HG03520 (cell line): ENCODE data around the gene NTSR1.

Source experiments
- ATAC-seq: cut with Tn5 transposase; IDR thresholded peaks from one replicate; pipeline ENCODE4 v1.9.1; 2021; ENCODE audit warnings: mild to moderate bottlenecking, moderate library complexity; ENCODE audit not compliant: unreplicated experiment

The NTSR1 gene

GRCh38 chr20:62692801-62693523, 15.7 kb upstream of the NTSR1 start:
- no peak for ATAC-seq

GRCh38 chr20:62693524-62693922, 15.1 kb upstream of the NTSR1 start:
- ATAC-seq: no peak

DNA sequence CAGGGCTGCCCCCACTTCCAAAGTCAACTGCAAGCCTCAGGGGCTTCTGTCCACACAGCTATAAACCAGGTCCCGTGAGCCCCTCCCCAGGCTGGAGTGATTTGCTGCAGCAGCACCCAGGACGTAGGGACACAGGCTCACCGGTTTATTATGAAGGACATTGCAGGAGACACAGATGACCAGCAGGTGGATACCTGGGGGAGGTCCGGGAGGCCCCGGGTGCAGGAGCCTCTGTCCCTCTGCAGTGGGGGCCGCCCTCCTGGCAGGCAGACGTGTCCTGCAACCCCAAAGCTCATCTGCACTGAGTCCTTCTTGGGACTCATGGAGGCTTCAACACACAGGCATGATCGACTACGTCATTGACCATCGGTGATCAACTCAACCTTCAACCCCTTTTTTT, 14.5 kb upstream of the NTSR1 start:
- ATAC-seq: no peak

- ATAC-seq: no peak
Observed at GRCh38 chr20:62694868-62695267, 13.8 kb upstream of the NTSR1 start.

GRCh38 chr20:62695448-62696414, 12.9 kb upstream of the NTSR1 start:
- no peak for ATAC-seq

GRCh38 chr20:62696434-62696957, 12.1 kb upstream of the NTSR1 start:
- no peak for ATAC-seq

- no peak for ATAC-seq
Observed at GRCh38 chr20:62696989-62697388, 11.6 kb upstream of the NTSR1 start.

DNA sequence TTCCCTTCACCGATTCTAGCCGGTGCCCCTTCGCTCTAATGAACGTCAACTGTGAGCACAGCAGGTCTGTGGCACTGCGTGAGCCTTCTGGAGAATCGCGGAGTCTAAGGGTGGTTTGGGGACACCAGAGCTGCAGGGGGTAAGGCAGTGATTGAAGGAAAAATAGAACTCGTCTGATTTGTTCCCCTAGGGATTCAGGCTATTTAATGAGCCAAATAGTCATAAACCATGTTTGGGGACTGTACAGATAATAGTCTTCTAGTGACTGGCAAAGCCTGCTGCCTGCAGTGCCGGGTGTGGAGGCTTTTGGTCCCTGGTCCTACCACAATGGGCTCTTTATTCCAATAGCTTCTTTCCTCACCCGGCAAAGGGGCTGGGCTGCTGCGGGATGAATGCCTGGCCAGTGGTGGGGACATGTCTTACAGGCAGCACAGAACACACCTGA, 11.1 kb upstream of the NTSR1 start:
- ATAC-seq: no peak

GRCh38 chr20:62698231-62698630, 10.4 kb upstream of the NTSR1 start:
- ATAC-seq: no peak

GRCh38 chr20:62699296-62699695, 9.3 kb upstream of the NTSR1 start:
- no peak for ATAC-seq

DNA sequence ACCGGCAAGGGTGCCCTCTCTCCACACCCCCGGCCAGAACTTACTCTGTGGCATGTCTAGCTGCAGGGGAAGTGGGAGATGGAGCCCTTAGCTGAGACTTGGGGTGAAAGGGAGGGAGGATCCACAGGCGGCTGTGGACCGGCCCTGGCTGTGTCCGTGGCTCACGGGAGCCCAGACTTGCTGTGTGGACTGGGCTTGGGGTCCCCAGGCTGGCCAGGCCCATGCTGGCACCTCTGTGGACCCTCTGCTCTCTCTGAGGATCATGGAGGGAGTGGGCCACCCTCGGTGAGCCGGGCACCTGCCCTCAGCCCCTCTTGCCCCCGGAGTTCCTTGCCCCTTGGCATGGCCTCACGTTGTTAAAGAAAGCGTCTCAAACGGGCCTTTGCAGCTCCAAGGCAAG, 8.9 kb upstream of the NTSR1 start:
- ATAC-seq: no peak

GRCh38 chr20:62700261-62700930, 8.2 kb upstream of the NTSR1 start:
- ATAC-seq: no peak

DNA sequence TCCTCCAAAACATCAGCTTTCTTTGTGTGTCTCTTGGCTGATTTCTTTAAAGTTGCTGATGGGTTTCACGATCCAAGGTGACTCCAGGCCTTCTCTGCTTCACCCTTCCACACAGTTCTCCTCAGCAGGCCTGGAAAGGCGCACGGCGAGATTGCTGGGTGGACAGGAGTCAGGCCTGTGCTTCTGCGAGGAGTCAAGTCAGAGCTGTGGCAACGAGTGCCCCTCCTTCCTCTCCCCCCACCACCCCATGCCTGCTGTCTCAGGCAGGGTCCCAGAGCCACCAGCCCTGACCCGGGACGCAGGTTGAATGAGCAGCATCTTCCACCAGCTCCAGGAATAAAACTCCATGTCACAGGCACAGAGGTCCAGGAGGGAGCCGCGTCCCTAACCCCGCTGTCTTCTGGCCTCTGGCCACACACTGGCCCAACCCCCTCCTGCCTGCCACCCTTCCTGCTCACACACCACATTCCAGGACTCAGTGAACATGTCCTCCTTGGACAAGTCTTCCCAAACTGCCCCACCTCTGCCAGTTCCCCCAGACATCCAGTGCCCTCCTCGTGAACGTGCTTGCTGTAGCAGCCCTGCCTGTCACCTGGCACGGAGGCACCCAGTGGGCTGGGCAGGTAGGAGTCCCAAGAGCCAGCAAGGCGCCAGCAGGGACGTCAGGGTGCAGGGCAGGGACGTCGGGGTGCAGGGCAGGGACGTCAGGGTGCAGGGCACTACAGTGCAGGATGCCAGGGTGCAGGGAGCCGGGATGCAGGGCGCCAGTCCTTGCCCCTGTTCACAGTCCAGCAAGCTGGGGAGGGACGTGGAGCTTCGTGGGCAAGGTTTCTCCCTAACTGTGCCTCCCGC, 7.2 kb upstream of the NTSR1 start:
- ATAC-seq: no peak

DNA sequence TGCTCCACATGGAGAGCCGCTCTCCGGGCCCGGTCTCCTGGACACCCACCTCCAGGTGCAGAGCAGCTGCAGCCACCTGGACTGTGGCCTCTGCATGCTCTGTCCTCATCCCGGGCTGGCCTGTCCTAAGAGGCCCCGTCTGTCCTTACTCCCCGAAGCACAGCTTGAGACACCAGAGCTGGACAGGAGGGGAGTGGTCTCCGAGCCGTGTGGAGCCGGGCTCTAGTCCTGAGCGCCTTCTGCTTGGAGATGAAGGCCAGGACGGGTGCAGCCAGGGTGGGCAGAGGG, 6.7 kb upstream of the NTSR1 start:
- ATAC-seq: no peak

DNA sequence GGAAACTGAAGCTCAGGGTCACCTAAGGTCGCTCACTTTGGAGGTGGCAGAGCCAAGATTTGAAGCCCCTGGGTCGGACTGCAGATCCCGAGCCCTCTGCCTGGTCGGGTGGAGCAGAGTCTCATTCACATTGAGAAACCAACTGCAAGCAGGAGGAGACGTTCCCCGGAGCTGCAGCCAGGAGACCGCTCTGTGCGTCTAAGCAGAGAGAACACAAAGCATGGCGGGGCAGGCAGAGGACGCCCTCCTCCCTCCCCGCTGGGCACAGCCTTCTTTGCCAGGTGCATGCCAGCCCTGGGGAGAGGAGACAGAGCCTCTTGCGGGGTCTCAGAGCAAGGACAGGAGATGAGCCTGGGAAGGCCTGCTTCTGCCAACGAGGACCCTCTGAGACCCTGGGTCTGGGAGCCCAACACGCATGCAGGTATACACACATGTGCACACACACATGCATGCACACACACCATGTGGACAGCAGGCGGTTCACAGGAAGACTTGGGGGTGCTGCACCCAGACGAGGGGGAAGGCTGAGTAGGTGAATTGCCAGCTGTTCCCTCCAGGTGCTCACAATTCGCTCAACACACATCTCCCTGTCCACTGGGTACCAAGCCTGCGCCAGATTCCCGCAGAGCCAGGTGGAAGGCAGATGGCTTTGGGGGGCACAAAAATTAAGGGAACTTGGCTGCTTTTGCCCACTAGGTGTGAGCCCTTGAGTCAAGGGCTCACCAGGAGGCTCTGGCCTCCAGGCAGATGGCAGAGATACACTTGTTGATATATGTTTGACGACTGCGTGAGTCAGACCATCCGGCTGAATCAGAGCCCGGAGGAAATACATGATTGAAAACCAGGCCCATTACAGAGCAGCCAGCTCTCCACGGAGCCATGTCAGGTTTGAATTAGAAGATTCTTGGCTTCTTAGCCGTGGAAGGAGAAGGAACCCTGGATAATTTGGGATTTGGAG, 5.5 kb upstream of the NTSR1 start:
- no peak for ATAC-seq

GRCh38 chr20:62703853-62704228, 4.8 kb upstream of the NTSR1 start:
- no peak for ATAC-seq

- no peak for ATAC-seq
Observed at GRCh38 chr20:62704341-62704948, 4.2 kb upstream of the NTSR1 start.

- no peak for ATAC-seq
Observed at GRCh38 chr20:62705627-62706026, 3.0 kb upstream of the NTSR1 start.

- no peak for ATAC-seq
Observed at GRCh38 chr20:62706344-62706743, 2.3 kb upstream of the NTSR1 start.
